SK-N-SH (cell line): ENCODE results near the gene GSS. TPM values are rescaled to one million over a fixed set of nuclear protein-coding genes. Genes with fewer than 3 reads are reported as not detected.

Experiments
- CTCF ChIA-PET: fragments of 300-600, 350-600 bp; formaldehyde crosslinking; extraction: SDS; loops from one replicate; lab custom pipeline; 2021; lab: Yijun Ruan, JAX
- POLR2A ChIA-PET: fragments of 350-600 bp; sonication (Branson Sonifier 250); formaldehyde crosslinking; extraction: SDS; loops from one replicate; lab custom pipeline; 2020; ENCODE audit warnings: antibody characterized with exemption, inconsistent platforms; lab: Yijun Ruan, JAX
- DNase-seq: peaks from one replicate; pipeline ENCODE4 v3.0.0; 2012
- H2AFZ ChIP-seq: fragments of 200-600 bp; sonication (generic); 2 replicates; pipeline ENCODE4 v1.8.1; 2016; ENCODE audit warnings: antibody characterized with exemption, mild to moderate bottlenecking, low read depth
- H3F3A ChIP-seq: fragments of 200-600 bp; sonication (generic); replicated peaks from 2 replicates; pipeline ENCODE3; 2016; ENCODE audit warnings: antibody characterized with exemption, mild to moderate bottlenecking; ENCODE audit not compliant: insufficient read depth
- H3K27ac ChIP-seq, 2 experiments: fragments of 200-500 bp in 1 of 2; fragments of 200-600 bp in 1 of 2; sonication (Bioruptor generic) in 1 of 2; sonication (generic), shearing (Covaris generic) in 1 of 2; 2 replicates each; pipeline versions ENCODE4 v1.5.1 to v1.6.1; 2014 to 2016; ENCODE audit warnings: low read depth in 2 of 2, inconsistent platforms in 1 of 2, low read length in 1 of 2, mild to moderate bottlenecking in 1 of 2, mixed read lengths in 1 of 2
- H3K27me3 ChIP-seq: fragments of 200-600 bp; sonication (generic), shearing (Covaris generic); 2 replicates; pipeline ENCODE4 v1.6.1; 2016; ENCODE audit warnings: mixed run types; ENCODE audit not compliant: insufficient read depth
- H3K36me3 ChIP-seq, 2 experiments: fragments of 200-500 bp in 1 of 2; fragments of 200-600 bp in 1 of 2; sonication (Bioruptor generic) in 1 of 2; sonication (generic) in 1 of 2; replicated peaks in 1 of 2; 2 replicates each; pipeline versions ENCODE3 to v1.5.1; 2014 to 2016; ENCODE audit warnings: low read length in 1 of 2, mild to moderate bottlenecking in 1 of 2; ENCODE audit not compliant: insufficient read depth in 2 of 2, control insufficient read depth in 1 of 2
- H3K4me1 ChIP-seq, 2 experiments: fragments of 200-500 bp in 1 of 2; fragments of 200-600 bp in 1 of 2; sonication (Bioruptor generic) in 1 of 2; sonication (generic), shearing (Covaris generic) in 1 of 2; 2 replicates each; pipeline versions ENCODE4 v1.5.1 to v1.6.1; 2014 to 2016; ENCODE audit warnings: low read depth in 1 of 2, low read length in 1 of 2, mixed run types in 1 of 2; ENCODE audit not compliant: insufficient read depth in 2 of 2, control insufficient read depth in 1 of 2
- H3K4me2 ChIP-seq: fragments of 200-600 bp; sonication (generic), shearing (Covaris generic); 2 replicates; pipeline ENCODE4 v1.6.1; 2017; ENCODE audit warnings: mixed run types
- H3K4me3 ChIP-seq, 2 experiments: fragments of 200-500 bp in 1 of 2; fragments of 200-600 bp in 1 of 2; sonication (Bioruptor generic) in 1 of 2; sonication (generic), shearing (Covaris generic) in 1 of 2; 2 replicates each; pipeline versions ENCODE4 v1.5.1 to v1.8.1; 2014 to 2016; ENCODE audit warnings: low read depth in 2 of 2, inconsistent platforms in 1 of 2, low read length in 1 of 2, mild to moderate bottlenecking in 1 of 2, mixed read lengths in 1 of 2, moderate library complexity in 1 of 2
- H3K79me2 ChIP-seq: fragments of 200-600 bp; sonication (generic); 2 replicates; pipeline ENCODE4 v1.8.1; 2017; ENCODE audit warnings: mild to moderate bottlenecking; ENCODE audit not compliant: insufficient read depth
- H3K9ac ChIP-seq: fragments of 200-600 bp; sonication (generic); 2 replicates; pipeline ENCODE4 v1.6.1; 2017; ENCODE audit warnings: mixed run types
- H3K9me2 ChIP-seq: fragments of 200-600 bp; sonication (generic); 2 replicates; pipeline ENCODE4 v1.6.1; 2017; ENCODE audit warnings: mixed run types
- H3K9me3 ChIP-seq: fragments of 200-600 bp; sonication (generic); 2 replicates; pipeline ENCODE4 v1.6.1; 2017; ENCODE audit warnings: mixed run types, mild to moderate bottlenecking, moderate library complexity
- H4K20me1 ChIP-seq: fragments of 200-600 bp; sonication (generic); 2 replicates; pipeline ENCODE4 v1.6.1; 2017; ENCODE audit warnings: mild to moderate bottlenecking, mixed run types; ENCODE audit not compliant: insufficient read depth
- CHD2 ChIP-seq: fragments of 150-350 bp; IDR thresholded peaks from 2 replicates; pipeline ENCODE4 v1.6.1; 2018; ENCODE audit warnings: low read length; ENCODE audit not compliant: partially characterized antibody
- ELF1 ChIP-seq: IDR thresholded peaks from 2 replicates; pipeline ENCODE4 v1.4.0; 2012
- EP300 ChIP-seq, 2 experiments: IDR thresholded peaks; 2 replicates each; pipeline versions ENCODE4 v1.4.0 to v1.6.1; 2012; ENCODE audit warnings: borderline replicate concordance in 1 of 2, low read depth in 1 of 2, low read length in 1 of 2
- EZH2phosphoT487 ChIP-seq: fragments of 200-600 bp; sonication (generic); IDR thresholded peaks from 2 replicates; pipeline ENCODE4 v1.6.1; 2017; ENCODE audit warnings: low read depth, mixed run types, mild to moderate bottlenecking, antibody characterized with exemption, moderate library complexity, borderline replicate concordance
- FOSL2 ChIP-seq: IDR thresholded peaks from 2 replicates; pipeline ENCODE4 v1.4.0; 2012; ENCODE audit warnings: low read depth, mild to moderate bottlenecking, moderate library complexity, borderline replicate concordance
- GABPA ChIP-seq: IDR thresholded peaks from 2 replicates; pipeline ENCODE4 v1.4.0; 2012; ENCODE audit warnings: low read depth, mild to moderate bottlenecking
- MEF2A ChIP-seq: IDR thresholded peaks from 2 replicates; pipeline ENCODE4 v1.4.0; 2012; ENCODE audit warnings: low read depth, borderline replicate concordance
- NFIC ChIP-seq: IDR thresholded peaks from 2 replicates; pipeline ENCODE4 v1.4.0; 2012; ENCODE audit warnings: borderline replicate concordance
- NRF1 ChIP-seq: IDR thresholded peaks from 2 replicates; pipeline ENCODE4 v1.6.1; 2012; ENCODE audit warnings: low read depth, mild to moderate bottlenecking, low read length
- POLR2AphosphoS5 ChIP-seq: IDR thresholded peaks from 2 replicates; pipeline ENCODE4 v1.6.1; 2012; ENCODE audit warnings: low read depth, low read length
- RFX5 ChIP-seq: IDR thresholded peaks from 2 replicates; pipeline ENCODE4 v1.6.1; 2012; ENCODE audit warnings: mild to moderate bottlenecking, improper control_type of control experiment, low read length
- TCF12 ChIP-seq: IDR thresholded peaks from 2 replicates; pipeline ENCODE4 v1.4.0; 2012
- YY1 ChIP-seq: IDR thresholded peaks from 2 replicates; pipeline ENCODE4 v1.4.0; 2012; ENCODE audit warnings: low read depth, mild to moderate bottlenecking
- WGBS: methylation state at CpG from one replicate; pipeline ENCODE4 v1.1.6; 2017; ENCODE audit warnings: low lambda C conversion rate; 5-methylcytosine and 5-hydroxymethylcytosine counted together
- polyA plus RNA-seq, 3 experiments: library from polyadenylated mRNA; depleted of rRNA; stranded (reverse); fragments of >200 nt; gene quantifications; 2 replicates each; pipeline ENCODE4 v1.2.3, GENCODE V29; 2012
- TF ChIP-seq, protein P1 (sequence below): fragments of 200-600 bp; sonication (generic); IDR thresholded peaks from 2 replicates; pipeline ENCODE4 v1.6.1; 2017; ENCODE audit warnings: antibody characterized with exemption, mild to moderate bottlenecking, moderate library complexity
- TF ChIP-seq, protein P2 (sequence below): IDR thresholded peaks from 2 replicates; pipeline ENCODE4 v1.4.0; 2012; ENCODE audit warnings: low read depth, borderline replicate concordance
- TF ChIP-seq, protein P3 (sequence below): IDR thresholded peaks from 2 replicates; pipeline ENCODE4 v1.4.0; 2012; ENCODE audit warnings: low read depth
- TF ChIP-seq, protein P4 (sequence below): fragments of 150-350 bp; IDR thresholded peaks from 2 replicates; pipeline ENCODE4 v1.6.1; 2016; ENCODE audit warnings: mild to moderate bottlenecking, low read depth, low read length
- TF ChIP-seq, protein P5 (sequence below): IDR thresholded peaks from 2 replicates; pipeline ENCODE4; 2012

The GSS gene
- polyA plus RNA-seq, 1 of the 3 experiments (the other 2 are of a cell fraction), result 95.6 TPM

DNA sequence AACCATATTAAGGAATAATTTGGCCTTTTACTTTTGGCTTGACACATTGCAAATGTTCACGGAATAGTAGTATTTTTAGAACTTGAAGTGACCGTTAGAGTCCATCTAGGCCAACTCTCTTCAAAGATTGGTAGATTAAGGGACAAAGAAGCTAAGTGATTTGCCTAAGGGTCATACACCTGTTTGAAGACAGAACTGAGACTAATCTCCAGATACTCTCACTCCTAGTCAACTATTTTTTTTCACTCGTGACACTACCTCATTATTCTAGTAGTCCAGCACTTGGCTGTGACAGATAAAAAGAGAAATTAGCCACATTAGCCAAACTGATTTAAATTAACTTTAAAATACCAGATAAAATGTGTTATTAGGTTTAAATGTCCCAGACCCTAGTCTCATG is 68.6 kb downstream of the GSS start:
- H3K27me3 ChIP-seq, result no peaks in the 10 kb centered on the region
- 74% methylated on average over 3 of the region's 3 CpGs for WGBS
- no peak for DNase-seq
- H3K36me3 ChIP-seq, result peaks cover 7 to 24% of the 10 kb centered on the region in 2 experiments
- H4K20me1 ChIP-seq, result no peaks in the 10 kb centered on the region
- H3K27ac ChIP-seq, result no peak overlapping the region
- no peaks in the 10 kb centered on the region for H3F3A ChIP-seq
- POLR2A ChIA-PET, result no interaction called here
- H3K9me3 ChIP-seq, result no peaks in the 10 kb centered on the region
- no peaks in the 10 kb centered on the region for H3K79me2 ChIP-seq
- H2AFZ ChIP-seq, result no peak overlapping the region
- no peak for TF ChIP-seq NFIC
- no peak for TF ChIP-seq MEF2A
- TF ChIP-seq, protein P1, sequence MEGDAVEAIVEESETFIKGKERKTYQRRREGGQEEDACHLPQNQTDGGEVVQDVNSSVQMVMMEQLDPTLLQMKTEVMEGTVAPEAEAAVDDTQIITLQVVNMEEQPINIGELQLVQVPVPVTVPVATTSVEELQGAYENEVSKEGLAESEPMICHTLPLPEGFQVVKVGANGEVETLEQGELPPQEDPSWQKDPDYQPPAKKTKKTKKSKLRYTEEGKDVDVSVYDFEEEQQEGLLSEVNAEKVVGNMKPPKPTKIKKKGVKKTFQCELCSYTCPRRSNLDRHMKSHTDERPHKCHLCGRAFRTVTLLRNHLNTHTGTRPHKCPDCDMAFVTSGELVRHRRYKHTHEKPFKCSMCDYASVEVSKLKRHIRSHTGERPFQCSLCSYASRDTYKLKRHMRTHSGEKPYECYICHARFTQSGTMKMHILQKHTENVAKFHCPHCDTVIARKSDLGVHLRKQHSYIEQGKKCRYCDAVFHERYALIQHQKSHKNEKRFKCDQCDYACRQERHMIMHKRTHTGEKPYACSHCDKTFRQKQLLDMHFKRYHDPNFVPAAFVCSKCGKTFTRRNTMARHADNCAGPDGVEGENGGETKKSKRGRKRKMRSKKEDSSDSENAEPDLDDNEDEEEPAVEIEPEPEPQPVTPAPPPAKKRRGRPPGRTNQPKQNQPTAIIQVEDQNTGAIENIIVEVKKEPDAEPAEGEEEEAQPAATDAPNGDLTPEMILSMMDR, result no peak
- TF ChIP-seq, protein P2, sequence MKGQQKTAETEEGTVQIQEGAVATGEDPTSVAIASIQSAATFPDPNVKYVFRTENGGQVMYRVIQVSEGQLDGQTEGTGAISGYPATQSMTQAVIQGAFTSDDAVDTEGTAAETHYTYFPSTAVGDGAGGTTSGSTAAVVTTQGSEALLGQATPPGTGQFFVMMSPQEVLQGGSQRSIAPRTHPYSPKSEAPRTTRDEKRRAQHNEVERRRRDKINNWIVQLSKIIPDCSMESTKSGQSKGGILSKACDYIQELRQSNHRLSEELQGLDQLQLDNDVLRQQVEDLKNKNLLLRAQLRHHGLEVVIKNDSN, result no peak
- no peak for TF ChIP-seq POLR2AphosphoS5
- TF ChIP-seq, protein P3, sequence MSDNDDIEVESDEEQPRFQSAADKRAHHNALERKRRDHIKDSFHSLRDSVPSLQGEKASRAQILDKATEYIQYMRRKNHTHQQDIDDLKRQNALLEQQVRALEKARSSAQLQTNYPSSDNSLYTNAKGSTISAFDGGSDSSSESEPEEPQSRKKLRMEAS, result no peak
- TF ChIP-seq TCF12, result no peak
- TF ChIP-seq ELF1, result no peak
- H3K4me3 ChIP-seq, result no peak overlapping the region
- H3K4me2 ChIP-seq, result no peak overlapping the region
- CTCF ChIA-PET, result interaction anchor here (1.4 to 2.7 kb wide), 2 partner anchors 11 to 69 kb away, joined by 3 to 6 read pairs; no protein-coding TSS in a partner anchor
- H3K9ac ChIP-seq, result no peak overlapping the region
- H3K4me1 ChIP-seq, result no peaks in the 10 kb centered on the region
- no peaks in the 10 kb centered on the region for H3K9me2 ChIP-seq

DNA sequence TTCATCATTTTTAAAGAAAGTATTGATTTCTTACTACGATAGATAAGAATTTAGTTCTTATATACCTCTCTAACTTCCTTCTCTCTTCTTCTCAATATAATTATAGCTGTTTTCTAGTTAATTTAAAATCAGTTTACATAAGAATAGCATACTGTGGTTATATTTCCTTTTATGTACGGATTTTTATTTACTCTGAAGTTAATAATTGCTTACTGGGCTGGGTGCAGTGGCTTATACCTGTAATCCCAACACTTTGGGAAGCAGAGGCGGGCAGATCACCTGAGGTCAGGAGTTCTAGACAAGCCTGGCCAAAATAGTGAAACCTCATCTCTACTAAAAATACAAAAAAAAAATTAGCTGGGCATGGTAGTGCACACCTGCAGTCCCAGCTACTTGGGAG is 69.5 kb downstream of the GSS start:
- DNase-seq, result no peak
- Histone ChIP-seq H3K79me2 (no peaks in the 10 kb centered on the region), H3K9ac (no peak overlapping the region), H3K27me3 (no peaks in the 10 kb centered on the region), H3K9me2 (no peaks in the 10 kb centered on the region), H2AFZ (no peak overlapping the region), H3K4me2 (no peak overlapping the region), H4K20me1 (no peaks in the 10 kb centered on the region), H3K4me1 (no peaks in the 10 kb centered on the region), H3K4me3 (no peak overlapping the region), H3K27ac (no peak overlapping the region), H3F3A (no peaks in the 10 kb centered on the region), H3K9me3 (no peaks in the 10 kb centered on the region), H3K36me3 (peaks cover 7 to 24% of the 10 kb centered on the region in 2 experiments)
- 79% methylated on average over 3 of the region's 3 CpGs for WGBS
- TF ChIP-seq, protein P4, sequence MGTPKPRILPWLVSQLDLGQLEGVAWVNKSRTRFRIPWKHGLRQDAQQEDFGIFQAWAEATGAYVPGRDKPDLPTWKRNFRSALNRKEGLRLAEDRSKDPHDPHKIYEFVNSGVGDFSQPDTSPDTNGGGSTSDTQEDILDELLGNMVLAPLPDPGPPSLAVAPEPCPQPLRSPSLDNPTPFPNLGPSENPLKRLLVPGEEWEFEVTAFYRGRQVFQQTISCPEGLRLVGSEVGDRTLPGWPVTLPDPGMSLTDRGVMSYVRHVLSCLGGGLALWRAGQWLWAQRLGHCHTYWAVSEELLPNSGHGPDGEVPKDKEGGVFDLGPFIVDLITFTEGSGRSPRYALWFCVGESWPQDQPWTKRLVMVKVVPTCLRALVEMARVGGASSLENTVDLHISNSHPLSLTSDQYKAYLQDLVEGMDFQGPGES, result no peak
- TF ChIP-seq RFX5 (no peak), FOSL2 (no peak), ELF1 (no peak), CHD2 (no peak), NRF1 (no peak), GABPA (no peak), YY1 (no peak), EP300 (IDR thresholded peaks at IDR 0.05; ENCODE audit: borderline replicate concordance in 1 of 2, low read depth in 1 of 2, low read length in 1 of 2) (no peak), NFIC (no peak), EZH2phosphoT487 (no peak)
- TF ChIP-seq, protein P5, sequence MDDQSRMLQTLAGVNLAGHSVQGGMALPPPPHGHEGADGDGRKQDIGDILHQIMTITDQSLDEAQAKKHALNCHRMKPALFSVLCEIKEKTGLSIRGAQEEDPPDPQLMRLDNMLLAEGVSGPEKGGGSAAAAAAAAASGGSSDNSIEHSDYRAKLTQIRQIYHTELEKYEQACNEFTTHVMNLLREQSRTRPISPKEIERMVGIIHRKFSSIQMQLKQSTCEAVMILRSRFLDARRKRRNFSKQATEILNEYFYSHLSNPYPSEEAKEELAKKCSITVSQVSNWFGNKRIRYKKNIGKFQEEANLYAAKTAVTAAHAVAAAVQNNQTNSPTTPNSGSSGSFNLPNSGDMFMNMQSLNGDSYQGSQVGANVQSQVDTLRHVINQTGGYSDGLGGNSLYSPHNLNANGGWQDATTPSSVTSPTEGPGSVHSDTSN, result no peak
- POLR2A ChIA-PET, result interaction anchor here (0.6 kb wide), 1 partner anchor 16 kb away, joined by 4 read pairs; no protein-coding TSS in a partner anchor
- CTCF ChIA-PET, result interaction anchor here (1.4 kb wide), 1 partner anchor 10 kb away, joined by 3 read pairs; no protein-coding TSS in a partner anchor
